PC-3 (cell line): Measurements from ENCODE around the gene UNC13A. TPM values are rescaled to one million over a fixed set of nuclear protein-coding genes. Genes with fewer than 3 reads are reported as not detected.

Experiments used
- ATAC-seq: fragments of 200-7000 bp; cut with Tn5 transposase; 2 replicates; pipeline ENCODE4 v1.9.1; 2020; ENCODE audit warnings: mild to moderate bottlenecking, moderate library complexity
- BruUV-seq: library from RNA; stranded (reverse); fragments of 400-500 nt; replicated peaks from 2 replicates; lab custom pipeline; 2021; lab: Mats Ljungman, UMichigan
- CTCF ChIA-PET: fragments of 300-600 bp; sonication (Branson Sonifier 250); formaldehyde crosslinking; loops from one replicate; lab custom pipeline; 2022; ENCODE audit warnings: antibody characterized with exemption; lab: Charles Lee
- POLR2A ChIA-PET: fragments of 300-600 bp; sonication (Branson Sonifier 250); formaldehyde crosslinking; loops from one replicate; lab custom pipeline; 2022; ENCODE audit warnings: antibody characterized with exemption; ENCODE audit not compliant: unreplicated experiment; lab: Charles Lee
- DNase-seq: peaks from one replicate; pipeline ENCODE4 v3.0.0-alpha.2; 2015
- H2AFZ ChIP-seq: fragments of 300-600 bp; sonication (generic); 2 replicates; pipeline ENCODE4 v1.6.0; 2016; ENCODE audit warnings: antibody characterized with exemption, low read length
- H3F3A ChIP-seq: fragments of 300-600 bp; sonication (generic); one replicate; pipeline ENCODE4 v1.6.0; 2017; ENCODE audit warnings: antibody characterized with exemption, low read length, control low read depth, mild to moderate bottlenecking; ENCODE audit not compliant: unreplicated experiment
- H3K27ac ChIP-seq: fragments of 300-600 bp; sonication (generic); 2 replicates; pipeline ENCODE4 v1.5.1; 2016; ENCODE audit warnings: mild to moderate bottlenecking, low read length
- H3K27me3 ChIP-seq: fragments of 300-600 bp; sonication (generic); 2 replicates; pipeline ENCODE4 v1.6.1; 2016; ENCODE audit warnings: low read length, mixed read lengths
- H3K36me3 ChIP-seq: fragments of 300-600 bp; sonication (generic); 2 replicates; pipeline ENCODE4 v1.6.1; 2016; ENCODE audit warnings: low read depth, mixed run types, low read length, mixed read lengths
- H3K4me1 ChIP-seq: fragments of 300-600 bp; sonication (generic); 2 replicates; pipeline ENCODE4 v1.5.1; 2016; ENCODE audit warnings: low read length; ENCODE audit not compliant: insufficient read depth
- H3K4me2 ChIP-seq: fragments of 300-600 bp; sonication (generic); 2 replicates; pipeline ENCODE4 v1.6.0; 2016; ENCODE audit warnings: low read length
- H3K4me3 ChIP-seq: fragments of 300-600 bp; sonication (generic); 2 replicates; pipeline ENCODE4 v1.5.1; 2016; ENCODE audit warnings: mild to moderate bottlenecking, low read length, mixed read lengths
- H3K79me2 ChIP-seq: fragments of 300-600 bp; sonication (generic); 2 replicates; pipeline ENCODE4 v1.6.1; 2017; ENCODE audit warnings: low read length, mixed read lengths
- H3K9ac ChIP-seq: fragments of 300-600 bp; sonication (generic); 2 replicates; pipeline ENCODE4 v1.6.0; 2016; ENCODE audit warnings: mild to moderate bottlenecking, low read length
- H3K9me2 ChIP-seq: fragments of 300-600 bp; sonication (generic); replicated peaks from 2 replicates; pipeline ENCODE4 v1.6.1; 2016; ENCODE audit warnings: mixed run types, low read length, mixed read lengths
- H3K9me3 ChIP-seq: fragments of 300-600 bp; sonication (generic); 2 replicates; pipeline ENCODE4 v1.6.1; 2016; ENCODE audit warnings: low read length, mixed read lengths
- H4K20me1 ChIP-seq: fragments of 300-600 bp; sonication (generic); 2 replicates; pipeline ENCODE4 v1.6.1; 2016; ENCODE audit warnings: low read length, mixed read lengths
- EZH2 ChIP-seq: fragments of 300-600 bp; sonication (generic); IDR thresholded peaks from one replicate; pipeline ENCODE4 v1.6.1; 2017; ENCODE audit warnings: antibody characterized with exemption, mild to moderate bottlenecking, low read length; ENCODE audit not compliant: unreplicated experiment
- EZH2phosphoT487 ChIP-seq: fragments of 300-600 bp; sonication (generic); IDR thresholded peaks from 2 replicates; pipeline ENCODE4 v1.6.1; 2018; ENCODE audit warnings: mild to moderate bottlenecking, antibody characterized with exemption, low read length, borderline replicate concordance
- intact Hi-C: fragments of 100-400 bp; cut with micrococcal nuclease; formaldehyde crosslinking; loops from 2 replicates; pipeline ENCODE4 v1.9.0; 2023
- total RNA-seq: library from RNA; depleted of rRNA; stranded (reverse); fragments of >200 nt; gene quantifications from 2 replicates; pipeline ENCODE4 v1.2.3, GENCODE V29; 2014
- TF ChIP-seq, protein P1 (sequence below): fragments of 300-600 bp; sonication (generic); conservative IDR thresholded peaks from 2 replicates; pipeline ENCODE4 v1.5.1; 2017; ENCODE audit warnings: antibody characterized with exemption, low read depth, mild to moderate bottlenecking, low read length

The UNC13A gene
- total RNA-seq, 1 experiment from 2014 or later, result not detected

DNA sequence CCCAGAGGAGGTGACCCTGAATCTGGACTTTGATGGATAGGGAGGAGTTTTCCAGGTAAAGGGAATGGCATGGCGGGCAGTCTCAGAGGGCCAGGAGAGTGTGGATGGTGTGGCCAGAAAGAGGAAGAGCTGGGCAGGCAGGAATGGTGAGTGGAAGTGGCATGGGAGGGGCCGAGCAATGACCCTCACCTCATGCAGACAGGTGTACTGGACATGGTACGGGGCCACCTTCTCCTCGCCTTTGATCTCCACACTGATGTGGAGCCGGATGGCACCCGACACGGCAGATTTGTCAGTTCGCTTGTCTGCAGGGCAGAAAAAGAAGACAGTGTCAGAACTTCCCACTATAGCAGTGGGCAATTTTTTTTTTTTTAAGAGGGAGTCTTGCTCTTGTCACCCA lies 45.5 kb downstream of the UNC13A start:
- no peak overlapping the region for H3K27ac ChIP-seq
- CTCF ChIA-PET, result no interaction called here
- H3K79me2 ChIP-seq, result no peaks in the 10 kb centered on the region
- H3K9me2 ChIP-seq, result no peaks in the 10 kb centered on the region
- no peak overlapping the region for H3K9ac ChIP-seq
- no peak overlapping the region for H2AFZ ChIP-seq
- TF ChIP-seq, protein P1, sequence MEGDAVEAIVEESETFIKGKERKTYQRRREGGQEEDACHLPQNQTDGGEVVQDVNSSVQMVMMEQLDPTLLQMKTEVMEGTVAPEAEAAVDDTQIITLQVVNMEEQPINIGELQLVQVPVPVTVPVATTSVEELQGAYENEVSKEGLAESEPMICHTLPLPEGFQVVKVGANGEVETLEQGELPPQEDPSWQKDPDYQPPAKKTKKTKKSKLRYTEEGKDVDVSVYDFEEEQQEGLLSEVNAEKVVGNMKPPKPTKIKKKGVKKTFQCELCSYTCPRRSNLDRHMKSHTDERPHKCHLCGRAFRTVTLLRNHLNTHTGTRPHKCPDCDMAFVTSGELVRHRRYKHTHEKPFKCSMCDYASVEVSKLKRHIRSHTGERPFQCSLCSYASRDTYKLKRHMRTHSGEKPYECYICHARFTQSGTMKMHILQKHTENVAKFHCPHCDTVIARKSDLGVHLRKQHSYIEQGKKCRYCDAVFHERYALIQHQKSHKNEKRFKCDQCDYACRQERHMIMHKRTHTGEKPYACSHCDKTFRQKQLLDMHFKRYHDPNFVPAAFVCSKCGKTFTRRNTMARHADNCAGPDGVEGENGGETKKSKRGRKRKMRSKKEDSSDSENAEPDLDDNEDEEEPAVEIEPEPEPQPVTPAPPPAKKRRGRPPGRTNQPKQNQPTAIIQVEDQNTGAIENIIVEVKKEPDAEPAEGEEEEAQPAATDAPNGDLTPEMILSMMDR, result no peak
- no peak for TF ChIP-seq EZH2phosphoT487
- H3K4me2 ChIP-seq, result no peak overlapping the region
- H3K27me3 ChIP-seq, result peaks cover 11% of the 10 kb centered on the region; the same call in 1 of the 2 replicates
- no peak overlapping the region for H3K4me3 ChIP-seq
- POLR2A ChIA-PET, result no interaction called here
- no peaks in the 10 kb centered on the region for H3K9me3 ChIP-seq
- intact Hi-C loops, result no loop called here
- no TSS peak for BruUV-seq
- no peaks in the 10 kb centered on the region for H3F3A ChIP-seq
- H3K4me1 ChIP-seq, result no peaks in the 10 kb centered on the region
- H4K20me1 ChIP-seq, result no peaks in the 10 kb centered on the region
- ATAC-seq (no peak), DNase-seq (no peak)
- H3K36me3 ChIP-seq, result no peaks in the 10 kb centered on the region

DNA sequence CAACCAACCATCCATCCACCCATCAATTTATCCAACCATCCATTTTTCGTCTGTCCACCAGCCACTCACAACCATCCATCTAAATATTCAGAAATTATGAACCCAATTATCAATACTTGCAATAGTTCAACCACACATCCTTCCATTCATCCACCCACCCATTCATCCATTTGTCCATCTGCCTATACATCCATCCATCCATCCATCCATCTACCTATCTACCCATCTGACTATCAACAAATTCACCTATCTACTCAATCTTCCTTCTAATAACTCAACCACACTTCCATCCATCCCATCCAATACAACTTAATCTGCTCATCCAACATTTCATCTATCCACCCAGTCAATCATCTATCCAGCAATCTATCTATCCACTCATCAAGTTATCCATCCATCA lies 46.3 kb downstream of the UNC13A start:
- Histone ChIP-seq H3K9me3 (no peaks in the 10 kb centered on the region), H3F3A (no peaks in the 10 kb centered on the region), H3K79me2 (no peaks in the 10 kb centered on the region), H3K27me3 (peaks cover 11% of the 10 kb centered on the region; the same call in 1 of the 2 replicates), H3K4me1 (no peaks in the 10 kb centered on the region), H4K20me1 (no peaks in the 10 kb centered on the region), H2AFZ (no peak overlapping the region), H3K36me3 (no peaks in the 10 kb centered on the region), H3K4me3 (no peak overlapping the region), H3K27ac (no peak overlapping the region), H3K9me2 (no peaks in the 10 kb centered on the region), H3K9ac (no peak overlapping the region), H3K4me2 (no peak overlapping the region)
- ATAC-seq, result no peak
- ChIA-PET POLR2A (no interaction called here), CTCF (no interaction called here)
- no TSS peak for BruUV-seq
- no peak for DNase-seq
- intact Hi-C loops, result no loop called here
- TF ChIP-seq EZH2phosphoT487 (no peak), EZH2 (no peak)
- TF ChIP-seq, protein P1, result no peak

DNA sequence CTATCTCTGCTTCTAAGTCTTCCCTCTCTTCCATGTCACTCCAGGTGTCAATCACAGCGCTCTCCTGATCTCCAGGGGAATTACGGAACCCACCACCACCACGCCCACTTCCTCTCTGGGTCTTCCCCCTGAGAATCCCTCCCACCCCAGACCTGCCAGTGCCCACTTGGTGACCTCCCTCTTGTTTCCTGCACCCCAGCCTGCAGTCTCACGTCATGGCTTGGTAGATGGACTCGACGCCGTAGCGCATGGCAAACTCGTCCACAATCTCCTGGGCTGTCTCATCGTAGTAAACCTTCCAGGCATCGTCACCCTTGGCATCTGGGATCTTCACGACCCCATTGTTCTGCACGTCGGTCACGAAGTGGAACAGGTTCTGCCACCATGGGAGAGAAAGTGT lies 47.0 kb downstream of the UNC13A start:
- H3K36me3 ChIP-seq, result no peaks in the 10 kb centered on the region
- CTCF ChIA-PET, result no interaction called here
- no peak overlapping the region for H3K9ac ChIP-seq
- no peaks in the 10 kb centered on the region for H3F3A ChIP-seq
- H3K79me2 ChIP-seq, result no peaks in the 10 kb centered on the region
- H3K4me1 ChIP-seq, result no peaks in the 10 kb centered on the region
- ATAC-seq, result no peak
- no peak for DNase-seq
- no peak for TF ChIP-seq EZH2phosphoT487
- TF ChIP-seq EZH2, result no peak
- TF ChIP-seq, protein P1, result no peak
- H3K9me3 ChIP-seq, result no peaks in the 10 kb centered on the region
- no peak overlapping the region for H3K4me2 ChIP-seq
- no peak overlapping the region for H3K4me3 ChIP-seq
- H3K27me3 ChIP-seq, result peaks cover 14% of the 10 kb centered on the region; the same call in 1 of the 2 replicates
- BruUV-seq, result no TSS peak
- no peak overlapping the region for H2AFZ ChIP-seq
- no peaks in the 10 kb centered on the region for H4K20me1 ChIP-seq
- no peak overlapping the region for H3K27ac ChIP-seq
- no peaks in the 10 kb centered on the region for H3K9me2 ChIP-seq
- POLR2A ChIA-PET, result no interaction called here
- intact Hi-C loops, result no loop called here
